ENCODE data around the gene TENT5A. TPM values are rescaled to one million over a fixed set of nuclear protein-coding genes. Genes with fewer than 3 reads are reported as not detected.

Gene TENT5A
- total RNA-seq, 1 donor from 2014 or later: 0.63 TPM

GRCh38 chr6:81752921-81753710, 635 bp upstream of the TENT5A start:
- TF ChIP-seq CTCF (conservative IDR thresholded peaks at IDR 0.05; ENCODE audit: low read depth, low read length): peak; percentile 40
- peak overlapping the region; percentile 87 for H3K4me3 ChIP-seq (ENCODE audit: low read depth, low read length)
- DNase-seq (ENCODE audit: low read depth): no peak

- no peak for TF ChIP-seq CTCF (conservative IDR thresholded peaks at IDR 0.05; ENCODE audit: low read depth, low read length)
- H3K4me3 ChIP-seq (ENCODE audit: low read depth, low read length): peak overlapping the region; percentile 87
- DNase-seq (ENCODE audit: low read depth): no peak
These were observed 945 bp downstream of the TENT5A start for GRCh38 chr6:81751388-81752083.

- no peak for DNase-seq (ENCODE audit: low read depth)
- no peak for TF ChIP-seq CTCF (conservative IDR thresholded peaks at IDR 0.05; ENCODE audit: low read depth, low read length)
- H3K4me3 ChIP-seq (ENCODE audit: low read depth, low read length): peak overlapping the region; percentile 87
These were observed 1.6 kb downstream of the TENT5A start for GRCh38 chr6:81750681-81751387.

GRCh38 chr6:81750200-81750599, 2.3 kb downstream of the TENT5A start:
- H3K4me3 ChIP-seq (ENCODE audit: low read depth, low read length): peak overlapping the region; percentile 87
- no peak for DNase-seq (ENCODE audit: low read depth)
- TF ChIP-seq CTCF (conservative IDR thresholded peaks at IDR 0.05; ENCODE audit: low read depth, low read length): no peak

- TF ChIP-seq CTCF (conservative IDR thresholded peaks at IDR 0.05; ENCODE audit: low read depth, low read length): no peak
- no peak overlapping the region for H3K4me3 ChIP-seq (ENCODE audit: low read depth, low read length)
- DNase-seq (ENCODE audit: low read depth): no peak
These were observed 2.8 kb downstream of the TENT5A start for GRCh38 chr6:81749707-81750106.

GRCh38 chr6:81748994-81749393, 3.5 kb downstream of the TENT5A start:
- no peak for DNase-seq (ENCODE audit: low read depth)
- no peak overlapping the region for H3K4me3 ChIP-seq (ENCODE audit: low read depth, low read length)
- TF ChIP-seq CTCF (conservative IDR thresholded peaks at IDR 0.05; ENCODE audit: low read depth, low read length): no peak
